Mucosa of descending colon (tissue), 3 donors: ENCODE results near the gene ATP6V1C2. TPM values are rescaled to one million over a fixed set of nuclear protein-coding genes. Genes with fewer than 3 reads are reported as not detected.
A peak's percentile ranks its signal among the peaks of the same experiment; 100 is the strongest.

ENCODE experiments used
- ATAC-seq: fragments of 200-7000 bp; cut with Tn5 transposase; one replicate; pipeline ENCODE4 v1.9.1; 2020; ENCODE audit warnings: mild to moderate bottlenecking, moderate library complexity
- DNase-seq, 3 donors: peaks; one replicate each; pipeline ENCODE4 v3.0.0-alpha.2; 2020
- H3K36me3 ChIP-seq: fragments of 200-600 bp; one replicate; pipeline ENCODE4 v1.8.0; 2021; ENCODE audit warnings: low read depth, mild to moderate bottlenecking
- H3K4me1 ChIP-seq: fragments of 200-600 bp; one replicate; pipeline ENCODE4 v1.8.0; 2021; ENCODE audit warnings: low read depth, mild to moderate bottlenecking
- H3K4me3 ChIP-seq: fragments of 200-600 bp; one replicate; pipeline ENCODE4 v1.8.0; 2021; ENCODE audit warnings: mild to moderate bottlenecking
- H3K9me3 ChIP-seq: fragments of 200-600 bp; one replicate; pipeline ENCODE4 v1.8.0; 2021; ENCODE audit warnings: mild to moderate bottlenecking
- intact Hi-C, 2 donors: fragments of 100-400 bp; cut with DNase I in 1 of 2; cut with micrococcal nuclease in 1 of 2; formaldehyde crosslinking; loops; one replicate each; pipeline versions ENCODE4 v1.11.0 to v1.11.1; 2022; cut with DNase I, micrococcal nuclease
- total RNA-seq, 3 donors: library from RNA; stranded (reverse); fragmentation: NEBNext Ultra II Directional in 2 of 3; extraction: Animal tissue kit (Norgen Biotek cat#: 25700) in 2 of 3; gene quantifications; one replicate each; pipeline versions ENCODE4 v1.2.1 to v1.2.4, GENCODE V29; 2021 to 2023
- TF ChIP-seq, protein P1 (sequence below): fragments of 200-600 bp; IDR thresholded peaks from one replicate; pipeline ENCODE4 v1.8.0; 2022; ENCODE audit warnings: antibody characterized with exemption, mild to moderate bottlenecking
- donor health status: DM: no; HTN: no; CAD: no; lungs with moderate emphysema.
- donor health status: DM: no; HTN: no; CAD: no.
- donor health status: DM: no; HTN: yes; CAD: no.

ATP6V1C2 gene
- total RNA-seq, 3 donors from 2014 or later, result 0.57 to 3.8 (median 1.0) TPM

- peaks cover 9% of the 10 kb centered on the region for H3K36me3 ChIP-seq
- H3K9me3 ChIP-seq, result no peaks in the 10 kb centered on the region
- H3K4me1 ChIP-seq, result peaks cover 16% of the 10 kb centered on the region
- TF ChIP-seq, protein P1, sequence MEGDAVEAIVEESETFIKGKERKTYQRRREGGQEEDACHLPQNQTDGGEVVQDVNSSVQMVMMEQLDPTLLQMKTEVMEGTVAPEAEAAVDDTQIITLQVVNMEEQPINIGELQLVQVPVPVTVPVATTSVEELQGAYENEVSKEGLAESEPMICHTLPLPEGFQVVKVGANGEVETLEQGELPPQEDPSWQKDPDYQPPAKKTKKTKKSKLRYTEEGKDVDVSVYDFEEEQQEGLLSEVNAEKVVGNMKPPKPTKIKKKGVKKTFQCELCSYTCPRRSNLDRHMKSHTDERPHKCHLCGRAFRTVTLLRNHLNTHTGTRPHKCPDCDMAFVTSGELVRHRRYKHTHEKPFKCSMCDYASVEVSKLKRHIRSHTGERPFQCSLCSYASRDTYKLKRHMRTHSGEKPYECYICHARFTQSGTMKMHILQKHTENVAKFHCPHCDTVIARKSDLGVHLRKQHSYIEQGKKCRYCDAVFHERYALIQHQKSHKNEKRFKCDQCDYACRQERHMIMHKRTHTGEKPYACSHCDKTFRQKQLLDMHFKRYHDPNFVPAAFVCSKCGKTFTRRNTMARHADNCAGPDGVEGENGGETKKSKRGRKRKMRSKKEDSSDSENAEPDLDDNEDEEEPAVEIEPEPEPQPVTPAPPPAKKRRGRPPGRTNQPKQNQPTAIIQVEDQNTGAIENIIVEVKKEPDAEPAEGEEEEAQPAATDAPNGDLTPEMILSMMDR, result no peak
- intact Hi-C loops, result no loop called here
- DNase-seq, result peak in 1 of 3 donors; percentile 68
- peak; percentile 74 for ATAC-seq
- no peak overlapping the region for H3K4me3 ChIP-seq
Measured at GRCh38 chr2:10788855-10789254, 67.4 kb downstream of the ATP6V1C2 start.

GRCh38 chr2:10790228-10790973 lies 69.0 kb downstream of the ATP6V1C2 start:
- H3K4me1 ChIP-seq, result peaks cover 16% of the 10 kb centered on the region
- intact Hi-C loops, result no loop called here
- DNase-seq, result peak in 1 of 3 donors; percentile 49
- TF ChIP-seq, protein P1, result no peak
- no peaks in the 10 kb centered on the region for H3K9me3 ChIP-seq
- no peak overlapping the region for H3K4me3 ChIP-seq
- no peaks in the 10 kb centered on the region for H3K36me3 ChIP-seq
- ATAC-seq, result peak; percentile 87

GRCh38 chr2:10792001-10792634 lies 70.7 kb downstream of the ATP6V1C2 start:
- Histone ChIP-seq H3K4me1 (peaks cover 16% of the 10 kb centered on the region), H3K4me3 (no peak overlapping the region), H3K36me3 (no peaks in the 10 kb centered on the region), H3K9me3 (no peaks in the 10 kb centered on the region)
- intact Hi-C loops, result no loop called here
- TF ChIP-seq, protein P1, result no peak
- DNase-seq (no peak), ATAC-seq (no peak)

DNA sequence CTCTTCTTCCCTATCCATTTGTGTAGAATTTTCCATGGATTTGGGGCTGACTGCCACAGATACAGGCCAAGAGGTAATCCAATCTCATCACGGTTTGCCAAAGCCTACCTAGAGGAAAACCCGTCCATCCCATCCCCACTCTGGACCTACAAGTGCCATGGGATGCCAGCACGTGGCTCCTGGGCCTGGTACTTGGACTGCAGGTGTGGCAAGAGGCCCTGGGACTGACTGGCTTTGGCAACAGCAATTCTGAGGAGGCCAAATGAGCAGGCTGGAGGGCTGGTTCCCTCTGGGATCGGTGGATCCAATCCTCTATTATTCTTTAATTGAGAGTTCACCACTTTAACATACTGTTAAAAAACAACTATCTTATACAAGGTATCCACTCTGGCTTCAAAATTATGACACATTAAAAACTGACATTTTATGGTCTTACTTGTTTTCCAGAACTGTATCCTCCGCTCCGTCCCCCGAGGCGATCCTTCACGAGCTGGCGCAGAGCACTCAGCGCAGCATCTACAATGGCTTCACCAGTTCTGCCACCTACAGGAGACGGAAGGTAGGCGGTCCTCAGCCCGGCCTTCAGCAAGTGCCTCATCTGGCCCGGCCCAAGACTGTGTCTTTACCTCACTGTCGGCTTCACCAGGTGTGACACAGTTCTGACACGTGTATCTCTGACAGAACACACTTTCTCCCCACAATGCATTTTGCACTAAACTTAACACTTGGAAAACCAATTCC lies 71.4 kb downstream of the ATP6V1C2 start:
- no peaks in the 10 kb centered on the region for H3K36me3 ChIP-seq
- ATAC-seq, result no peak

GRCh38 chr2:10793816-10794215 lies 72.4 kb downstream of the ATP6V1C2 start:
- TF ChIP-seq, protein P1, result no peak
- Histone ChIP-seq H3K36me3 (no peaks in the 10 kb centered on the region), H3K9me3 (no peaks in the 10 kb centered on the region), H3K4me1 (peaks cover 16% of the 10 kb centered on the region), H3K4me3 (no peak overlapping the region)
- ATAC-seq (no peak), DNase-seq (no peak)
- intact Hi-C loops, result no loop called here

More for the DNA sequence above, 71.4 kb downstream of the ATP6V1C2 start:
- no peak for DNase-seq
- H3K4me3 ChIP-seq, result no peak overlapping the region
- no peaks in the 10 kb centered on the region for H3K9me3 ChIP-seq
- intact Hi-C loops, result no loop called here
- TF ChIP-seq, protein P1, result no peak
- H3K4me1 ChIP-seq, result peaks cover 16% of the 10 kb centered on the region
